Glutamatergic neuron (in vitro differentiated cells): ENCODE measurements around the gene SULT6B1. TPM values are rescaled to one million over a fixed set of nuclear protein-coding genes. Genes with fewer than 3 reads are reported as not detected.

Experiments used
- DNase-seq: peaks from one replicate; pipeline ENCODE4 v3.0.0; 2022
- H3K27ac Mint-ChIP-seq: one replicate; pipeline ENCODE4 v1.8.0; 2020; ENCODE audit warnings: mild to moderate bottlenecking, mixed read lengths, inconsistent platforms; ENCODE audit not compliant: unreplicated experiment
- H3K27me3 Mint-ChIP-seq: one replicate; pipeline ENCODE4 v1.8.0; 2020; ENCODE audit warnings: mild to moderate bottlenecking, moderate library complexity, mixed read lengths, inconsistent platforms; ENCODE audit not compliant: unreplicated experiment
- H3K36me3 Mint-ChIP-seq: one replicate; pipeline ENCODE4 v1.8.0; 2020; ENCODE audit warnings: mild to moderate bottlenecking, mixed read lengths, inconsistent platforms; ENCODE audit not compliant: unreplicated experiment
- H3K4me1 Mint-ChIP-seq: one replicate; pipeline ENCODE4 v1.8.0; 2020; ENCODE audit warnings: mild to moderate bottlenecking, low read depth, mixed read lengths, inconsistent platforms; ENCODE audit not compliant: unreplicated experiment
- H3K4me3 Mint-ChIP-seq: one replicate; pipeline ENCODE4 v1.8.0; 2020; ENCODE audit warnings: mild to moderate bottlenecking, mixed read lengths, inconsistent platforms; ENCODE audit not compliant: unreplicated experiment
- H3K9me3 Mint-ChIP-seq: one replicate; pipeline ENCODE4 v1.8.0; 2020; ENCODE audit warnings: mild to moderate bottlenecking, moderate library complexity, mixed read lengths, inconsistent platforms; ENCODE audit not compliant: unreplicated experiment
- total RNA-seq: library from RNA; stranded (reverse); fragmentation: NEBNext Ultra II Directional; extraction: Animal tissue kit (Norgen Biotek cat#: 25700); gene quantifications from one replicate; pipeline ENCODE4 v1.2.1, GENCODE V29; 2021; ENCODE audit not compliant: unreplicated experiment
- TF ChIP-seq, protein P1 (sequence below): fragments of 200-600 bp; sonication (generic); IDR thresholded peaks from one replicate; pipeline ENCODE4 v1.5.0; 2021; ENCODE audit not compliant: partially characterized antibody, unreplicated experiment

The SULT6B1 gene
- total RNA-seq, 1 donor from 2014 or later, result not detected

DNA sequence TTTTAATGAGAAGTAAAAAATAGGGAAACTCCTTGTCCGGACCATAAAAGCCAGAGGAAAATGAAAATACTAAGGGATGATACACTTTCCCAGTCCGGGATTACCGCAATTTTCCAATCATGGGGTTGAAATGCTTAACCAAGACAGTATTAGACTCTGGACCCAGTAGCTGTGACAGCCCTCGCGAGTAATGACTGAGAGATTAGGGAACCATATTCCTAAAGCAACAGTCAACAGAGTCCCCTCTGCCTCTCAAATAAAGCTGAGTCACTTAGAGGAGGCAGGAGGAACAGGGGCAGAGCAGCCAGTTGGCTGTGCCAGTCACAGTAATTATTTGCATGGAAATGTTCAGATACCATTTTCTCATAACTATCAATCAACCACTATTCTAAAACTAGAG, 69.3 kb downstream of the SULT6B1 start:
- TF ChIP-seq, protein P1, sequence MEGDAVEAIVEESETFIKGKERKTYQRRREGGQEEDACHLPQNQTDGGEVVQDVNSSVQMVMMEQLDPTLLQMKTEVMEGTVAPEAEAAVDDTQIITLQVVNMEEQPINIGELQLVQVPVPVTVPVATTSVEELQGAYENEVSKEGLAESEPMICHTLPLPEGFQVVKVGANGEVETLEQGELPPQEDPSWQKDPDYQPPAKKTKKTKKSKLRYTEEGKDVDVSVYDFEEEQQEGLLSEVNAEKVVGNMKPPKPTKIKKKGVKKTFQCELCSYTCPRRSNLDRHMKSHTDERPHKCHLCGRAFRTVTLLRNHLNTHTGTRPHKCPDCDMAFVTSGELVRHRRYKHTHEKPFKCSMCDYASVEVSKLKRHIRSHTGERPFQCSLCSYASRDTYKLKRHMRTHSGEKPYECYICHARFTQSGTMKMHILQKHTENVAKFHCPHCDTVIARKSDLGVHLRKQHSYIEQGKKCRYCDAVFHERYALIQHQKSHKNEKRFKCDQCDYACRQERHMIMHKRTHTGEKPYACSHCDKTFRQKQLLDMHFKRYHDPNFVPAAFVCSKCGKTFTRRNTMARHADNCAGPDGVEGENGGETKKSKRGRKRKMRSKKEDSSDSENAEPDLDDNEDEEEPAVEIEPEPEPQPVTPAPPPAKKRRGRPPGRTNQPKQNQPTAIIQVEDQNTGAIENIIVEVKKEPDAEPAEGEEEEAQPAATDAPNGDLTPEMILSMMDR, result no peak
- Mint-ChIP-seq H3K27me3 (no peaks in the 10 kb centered on the region), H3K27ac (no peak overlapping the region), H3K4me1 (no peaks in the 10 kb centered on the region), H3K4me3 (no peak overlapping the region), H3K9me3 (peaks cover 2% of the 10 kb centered on the region), H3K36me3 (no peaks in the 10 kb centered on the region)
- no peak for DNase-seq

Other genes starting within 250 kb of the SULT6B1 start
- gene STRN, start 222.1 kb downstream of the SULT6B1 start, total RNA-seq, result 20.8 TPM
- gene HEATR5B, start 104.3 kb downstream of the SULT6B1 start, total RNA-seq, result 33.5 TPM
- 13.2 TPM for gene GPATCH11, start 104.2 kb downstream of the SULT6B1 start, total RNA-seq
- gene EIF2AK2, start 31.7 kb downstream of the SULT6B1 start, total RNA-seq, result 8.7 TPM
- 39.9 TPM for gene CEBPZOS, start 7.8 kb upstream of the SULT6B1 start, total RNA-seq
- gene CEBPZ, start 42.9 kb upstream of the SULT6B1 start, total RNA-seq, result 41.1 TPM
- gene NDUFAF7, start 43.0 kb upstream of the SULT6B1 start, total RNA-seq, result 25.1 TPM
- gene PRKD3, start 136.2 kb upstream of the SULT6B1 start, total RNA-seq, result 47.9 TPM
- gene QPCT, start 156.0 kb upstream of the SULT6B1 start, total RNA-seq, result 7.4 TPM